OCI-LY7 (cell line): ENCODE data around the gene TPX2.

Experiments
- CTCF ChIP-seq: fragments of 200-600 bp; sonication (generic); conservative IDR thresholded peaks from 2 replicates; pipeline ENCODE4 v1.5.1; 2014; ENCODE audit warnings: mild to moderate bottlenecking, antibody characterized with exemption, low read length, moderate library complexity, mixed read lengths
- EZH2phosphoT487 ChIP-seq: fragments of 200-600 bp; sonication (generic); IDR thresholded peaks from 2 replicates; pipeline ENCODE4 v1.6.1; 2018; ENCODE audit warnings: low read depth, borderline replicate concordance, mild to moderate bottlenecking, mixed run types, antibody characterized with exemption, low read length, moderate library complexity, mixed read lengths

- TF ChIP-seq CTCF (no peak), EZH2phosphoT487 (no peak)
Observed at GRCh38 chr20:31849306-31849930, 110.3 kb downstream of the TPX2 start.
